ENCODE data around the gene ASPRV1.

ASPRV1 gene

GRCh38 chr2:69937968-69938367, 23.5 kb downstream of the ASPRV1 start:
- DNase-seq: no peak

GRCh38 chr2:69936906-69937305, 24.5 kb downstream of the ASPRV1 start:
- DNase-seq: no peak

- no peak for DNase-seq
These were observed 26.4 kb downstream of the ASPRV1 start for GRCh38 chr2:69935011-69935410.

GRCh38 chr2:69934614-69934908, 26.9 kb downstream of the ASPRV1 start:
- DNase-seq: no peak

- no peak for DNase-seq
These were observed 27.4 kb downstream of the ASPRV1 start for GRCh38 chr2:69933839-69934613.

- DNase-seq: no peak
These were observed 28.1 kb downstream of the ASPRV1 start for GRCh38 chr2:69933254-69933828.

GRCh38 chr2:69932596-69932922, 28.9 kb downstream of the ASPRV1 start:
- DNase-seq: no peak

GRCh38 chr2:69931832-69932595, 29.4 kb downstream of the ASPRV1 start:
- DNase-seq: no peak

GRCh38 chr2:69926849-69927515, 34.4 kb downstream of the ASPRV1 start:
- no peak for DNase-seq

- no peak for DNase-seq
These were observed 38.3 kb downstream of the ASPRV1 start for GRCh38 chr2:69923116-69923515.

- DNase-seq: no peak
These were observed 43.0 kb downstream of the ASPRV1 start for GRCh38 chr2:69918401-69918800.

GRCh38 chr2:69917852-69918251, 43.6 kb downstream of the ASPRV1 start:
- DNase-seq: no peak

- DNase-seq: no peak
These were observed 45.3 kb downstream of the ASPRV1 start for GRCh38 chr2:69916106-69916505.

GRCh38 chr2:69914950-69915945, 46.2 kb downstream of the ASPRV1 start, which contains the start of gene MXD1:
Gene MXD1, plus strand, starts transcription at chr2:69915109. Its CDS starts 222 bp downstream, at chr2:69915331.
- no peak for DNase-seq

GRCh38 chr2:69914164-69914949, 47.1 kb downstream of the ASPRV1 start:
- peak; percentile 99 for DNase-seq

GRCh38 chr2:69911985-69912563, 49.4 kb downstream of the ASPRV1 start:
- DNase-seq: peak; percentile 1
